ENCODE measurements around the gene ROS1.

DNA sequence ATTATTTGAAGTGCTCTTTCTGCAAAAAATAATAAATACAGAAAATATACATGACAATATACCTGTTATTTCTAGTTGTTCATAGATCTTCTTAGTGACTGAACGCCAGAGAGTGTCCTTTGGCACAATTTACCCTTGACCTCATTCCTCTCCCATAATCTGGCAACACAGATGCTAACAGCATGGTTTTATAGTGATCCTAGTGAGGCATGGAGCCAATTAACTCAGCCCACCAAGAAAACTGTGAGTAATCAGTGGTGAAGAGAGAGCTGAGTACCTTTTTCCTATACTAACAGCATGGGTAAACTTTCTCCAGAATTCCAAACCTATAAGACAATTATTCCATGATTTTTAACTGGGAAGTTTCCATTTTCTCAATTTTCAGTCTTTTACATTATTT, 99.3 kb downstream of the ROS1 start:
- TF ChIP-seq, protein P1, sequence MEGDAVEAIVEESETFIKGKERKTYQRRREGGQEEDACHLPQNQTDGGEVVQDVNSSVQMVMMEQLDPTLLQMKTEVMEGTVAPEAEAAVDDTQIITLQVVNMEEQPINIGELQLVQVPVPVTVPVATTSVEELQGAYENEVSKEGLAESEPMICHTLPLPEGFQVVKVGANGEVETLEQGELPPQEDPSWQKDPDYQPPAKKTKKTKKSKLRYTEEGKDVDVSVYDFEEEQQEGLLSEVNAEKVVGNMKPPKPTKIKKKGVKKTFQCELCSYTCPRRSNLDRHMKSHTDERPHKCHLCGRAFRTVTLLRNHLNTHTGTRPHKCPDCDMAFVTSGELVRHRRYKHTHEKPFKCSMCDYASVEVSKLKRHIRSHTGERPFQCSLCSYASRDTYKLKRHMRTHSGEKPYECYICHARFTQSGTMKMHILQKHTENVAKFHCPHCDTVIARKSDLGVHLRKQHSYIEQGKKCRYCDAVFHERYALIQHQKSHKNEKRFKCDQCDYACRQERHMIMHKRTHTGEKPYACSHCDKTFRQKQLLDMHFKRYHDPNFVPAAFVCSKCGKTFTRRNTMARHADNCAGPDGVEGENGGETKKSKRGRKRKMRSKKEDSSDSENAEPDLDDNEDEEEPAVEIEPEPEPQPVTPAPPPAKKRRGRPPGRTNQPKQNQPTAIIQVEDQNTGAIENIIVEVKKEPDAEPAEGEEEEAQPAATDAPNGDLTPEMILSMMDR (IDR thresholded peaks at IDR 0.05) = no peak
- no peak for TF ChIP-seq POLR2A (IDR thresholded peaks at IDR 0.05)
